Neural cell (in vitro differentiated cells): ENCODE measurements around the gene BTRC. TPM values are rescaled to one million over a fixed set of nuclear protein-coding genes. Genes with fewer than 3 reads are reported as not detected.

Experiments
- H2AFZ ChIP-seq: fragments of 200-600, 300-800 bp; sonication (generic), shearing (Covaris generic); 2 replicates; pipeline ENCODE4 v1.6.0; 2014; ENCODE audit warnings: low read depth, mild to moderate bottlenecking, antibody characterized with exemption, low read length, moderate library complexity
- H3F3A ChIP-seq: fragments of 200-600 bp; shearing (Covaris generic); 2 replicates; pipeline ENCODE4 v1.6.1; 2016; ENCODE audit warnings: mild to moderate bottlenecking, moderate library complexity, mixed read lengths, antibody characterized with exemption, low read length; ENCODE audit not compliant: insufficient read depth, poor library complexity, severe bottlenecking
- H3K27ac ChIP-seq: fragments of 200-600, 300-800 bp; sonication (generic), shearing (Covaris generic); 2 replicates; pipeline ENCODE4 v1.5.1; 2014; ENCODE audit warnings: mild to moderate bottlenecking, low read length, moderate library complexity
- H3K27me3 ChIP-seq: fragments of 300-800, 200-600 bp; sonication (generic), shearing (Covaris generic); 2 replicates; pipeline ENCODE4 v1.6.0; 2014; ENCODE audit warnings: mild to moderate bottlenecking, low read depth, low read length, moderate library complexity; ENCODE audit not compliant: insufficient read depth
- H3K36me3 ChIP-seq: fragments of 300-800, 200-600 bp; sonication (generic), shearing (Covaris generic); 2 replicates; pipeline ENCODE4 v1.5.1; 2014; ENCODE audit warnings: mild to moderate bottlenecking, antibody characterized with exemption, low read length, moderate library complexity; ENCODE audit not compliant: insufficient read depth
- H3K4me2 ChIP-seq: fragments of 300-800, 200-600 bp; sonication (generic), shearing (Covaris generic); 2 replicates; pipeline ENCODE4 v1.6.0; 2014; ENCODE audit warnings: mild to moderate bottlenecking, low read length
- H3K4me3 ChIP-seq: fragments of 300-800, 200-600 bp; sonication (generic), shearing (Covaris generic); 2 replicates; pipeline ENCODE4 v1.5.1; 2014; ENCODE audit warnings: mild to moderate bottlenecking, low read length, moderate library complexity
- H3K79me2 ChIP-seq: fragments of 200-600 bp; shearing (Covaris generic); replicated peaks from 2 replicates; pipeline ENCODE4 v1.6.0; 2014; ENCODE audit warnings: mild to moderate bottlenecking, low read length, moderate library complexity; ENCODE audit not compliant: insufficient read depth
- H3K9ac ChIP-seq: fragments of 300-800, 200-600 bp; sonication (generic), shearing (Covaris generic); 2 replicates; pipeline ENCODE4 v1.6.1; 2016; ENCODE audit warnings: mild to moderate bottlenecking, low read length, mixed read lengths
- H3K9me2 ChIP-seq: fragments of 200-600 bp; shearing (Covaris generic); 2 replicates; pipeline ENCODE4 v1.6.1; 2016; ENCODE audit warnings: mild to moderate bottlenecking, low read length, mixed read lengths; ENCODE audit not compliant: insufficient read depth
- H3K9me3 ChIP-seq: fragments of 200-600, 300-800 bp; sonication (generic), shearing (Covaris generic); 2 replicates; pipeline ENCODE4 v1.6.1; 2016; ENCODE audit warnings: mild to moderate bottlenecking, mixed run types, low read length, moderate library complexity, mixed read lengths
- H4K20me1 ChIP-seq: fragments of 200-600 bp; shearing (Covaris generic); 2 replicates; pipeline ENCODE4 v1.6.1; 2016; ENCODE audit warnings: mild to moderate bottlenecking, mixed run types; ENCODE audit not compliant: insufficient read depth
- CTCF ChIP-seq: fragments of 450-650 bp; IDR thresholded peaks from 2 replicates; pipeline ENCODE4 v1.5.1; 2014; ENCODE audit warnings: antibody characterized with exemption, mild to moderate bottlenecking, moderate library complexity; ENCODE audit not compliant: poor library complexity, severe bottlenecking
- EP300 ChIP-seq: fragments of 450-650 bp; conservative IDR thresholded peaks from 2 replicates; pipeline ENCODE4 v1.6.1; 2014; ENCODE audit warnings: antibody characterized with exemption, mild to moderate bottlenecking, moderate library complexity; ENCODE audit not compliant: poor library complexity, severe bottlenecking
- EZH2 ChIP-seq: fragments of 200-600, 300-800 bp; shearing (Covaris generic), sonication (generic); IDR thresholded peaks from 2 replicates; pipeline ENCODE4 v1.6.1; 2014; ENCODE audit warnings: antibody characterized with exemption, low read length, borderline replicate concordance, mild to moderate bottlenecking; ENCODE audit not compliant: insufficient read depth, poor library complexity, severe bottlenecking
- MXI1 ChIP-seq: fragments of 450-650 bp; conservative IDR thresholded peaks from 2 replicates; pipeline ENCODE4 v1.6.1; 2014; ENCODE audit warnings: antibody characterized with exemption, mild to moderate bottlenecking; ENCODE audit not compliant: poor library complexity, severe bottlenecking
- POLR2AphosphoS5 ChIP-seq: IDR thresholded peaks from 2 replicates; pipeline ENCODE4 v1.6.1; 2012
- RAD21 ChIP-seq: fragments of 450-650 bp; conservative IDR thresholded peaks from 2 replicates; pipeline ENCODE4 v1.6.1; 2014; ENCODE audit warnings: antibody characterized with exemption, mild to moderate bottlenecking, moderate library complexity
- REST ChIP-seq: IDR thresholded peaks from 2 replicates; pipeline ENCODE4 v1.6.1; 2012; ENCODE audit warnings: borderline replicate concordance
- SMC3 ChIP-seq: fragments of 450-650 bp; conservative IDR thresholded peaks from 2 replicates; pipeline ENCODE4 v1.6.1; 2014; ENCODE audit warnings: antibody characterized with exemption, mild to moderate bottlenecking, moderate library complexity; ENCODE audit not compliant: poor library complexity
- TAF1 ChIP-seq: IDR thresholded peaks from 2 replicates; pipeline ENCODE4 v1.6.1; 2012; ENCODE audit warnings: low read depth
- polyA plus RNA-seq: library from polyadenylated mRNA; depleted of rRNA; stranded (reverse); fragments of >200 nt; gene quantifications from 2 replicates; pipeline ENCODE4 v1.2.3, GENCODE V29; 2014

The BTRC gene
- polyA plus RNA-seq, 1 donor from 2014 or later = 32.6 TPM

GRCh38 chr10:101481256-101481655 is 127.3 kb downstream of the BTRC start:
- Histone ChIP-seq H3K4me3 (no peak overlapping the region), H4K20me1 (no peaks in the 10 kb centered on the region), H3K27ac (no peak overlapping the region), H3F3A (peaks cover 4% of the 10 kb centered on the region), H2AFZ (no peak overlapping the region), H3K27me3 (no peaks in the 10 kb centered on the region), H3K79me2 (no peaks in the 10 kb centered on the region), H3K9me2 (no peaks in the 10 kb centered on the region), H3K36me3 (peaks cover 7% of the 10 kb centered on the region), H3K4me2 (no peak overlapping the region), H3K9ac (no peak overlapping the region), H3K9me3 (no peaks in the 10 kb centered on the region)
- TF ChIP-seq EP300 (no peak), REST (no peak), CTCF (no peak), MXI1 (no peak), TAF1 (no peak), EZH2 (no peak), RAD21 (no peak), POLR2AphosphoS5 (no peak), SMC3 (no peak)

- Histone ChIP-seq H3K9ac (no peak overlapping the region), H2AFZ (no peak overlapping the region), H3K36me3 (peaks cover 7% of the 10 kb centered on the region), H3K9me2 (no peaks in the 10 kb centered on the region), H3K27me3 (no peaks in the 10 kb centered on the region), H4K20me1 (no peaks in the 10 kb centered on the region), H3K4me2 (no peak overlapping the region), H3K79me2 (no peaks in the 10 kb centered on the region), H3K9me3 (no peaks in the 10 kb centered on the region), H3K4me3 (no peak overlapping the region), H3K27ac (no peak overlapping the region), H3F3A (peaks cover 4% of the 10 kb centered on the region)
- TF ChIP-seq MXI1 = no peak
- no peak for TF ChIP-seq SMC3
- TF ChIP-seq POLR2AphosphoS5 = no peak
- TF ChIP-seq EZH2 = no peak
- no peak for TF ChIP-seq RAD21
- no peak for TF ChIP-seq CTCF
- TF ChIP-seq REST = no peak
- no peak for TF ChIP-seq TAF1
- no peak for TF ChIP-seq EP300
These were observed 128.6 kb downstream of the BTRC start for GRCh38 chr10:101482568-101482967.
